ENCODE results near the gene NUP54.

DNA sequence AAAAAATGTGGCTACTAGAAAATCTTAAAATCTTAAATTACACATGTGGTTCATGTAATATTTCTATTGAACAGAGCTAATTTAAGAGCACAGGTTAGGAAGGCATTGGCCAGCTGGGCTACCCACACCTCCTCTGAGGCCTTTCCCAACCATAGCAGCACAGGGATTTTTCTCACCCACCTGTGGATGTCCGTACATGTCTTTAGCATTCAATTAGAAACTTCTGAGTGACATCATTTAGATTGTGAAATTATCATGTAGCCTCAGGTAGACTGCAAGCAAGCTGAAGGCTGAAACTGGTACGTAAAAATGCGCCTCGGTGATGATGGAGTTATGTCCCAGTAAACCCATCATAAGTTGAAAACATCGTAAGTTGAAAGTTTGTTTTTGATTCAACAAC lies 34.3 kb upstream of the NUP54 start:
- TF ChIP-seq, protein P1, sequence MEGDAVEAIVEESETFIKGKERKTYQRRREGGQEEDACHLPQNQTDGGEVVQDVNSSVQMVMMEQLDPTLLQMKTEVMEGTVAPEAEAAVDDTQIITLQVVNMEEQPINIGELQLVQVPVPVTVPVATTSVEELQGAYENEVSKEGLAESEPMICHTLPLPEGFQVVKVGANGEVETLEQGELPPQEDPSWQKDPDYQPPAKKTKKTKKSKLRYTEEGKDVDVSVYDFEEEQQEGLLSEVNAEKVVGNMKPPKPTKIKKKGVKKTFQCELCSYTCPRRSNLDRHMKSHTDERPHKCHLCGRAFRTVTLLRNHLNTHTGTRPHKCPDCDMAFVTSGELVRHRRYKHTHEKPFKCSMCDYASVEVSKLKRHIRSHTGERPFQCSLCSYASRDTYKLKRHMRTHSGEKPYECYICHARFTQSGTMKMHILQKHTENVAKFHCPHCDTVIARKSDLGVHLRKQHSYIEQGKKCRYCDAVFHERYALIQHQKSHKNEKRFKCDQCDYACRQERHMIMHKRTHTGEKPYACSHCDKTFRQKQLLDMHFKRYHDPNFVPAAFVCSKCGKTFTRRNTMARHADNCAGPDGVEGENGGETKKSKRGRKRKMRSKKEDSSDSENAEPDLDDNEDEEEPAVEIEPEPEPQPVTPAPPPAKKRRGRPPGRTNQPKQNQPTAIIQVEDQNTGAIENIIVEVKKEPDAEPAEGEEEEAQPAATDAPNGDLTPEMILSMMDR (IDR thresholded peaks at IDR 0.05) = no peak
- no peak for TF ChIP-seq POLR2A (IDR thresholded peaks at IDR 0.05)

Data from gastroesophageal sphincter (tissue), 3 donors.